ENCODE measurements around the gene DYNLT2. TPM values are rescaled to one million over a fixed set of nuclear protein-coding genes. Genes with fewer than 3 reads are reported as not detected.
A peak's percentile ranks its signal among the peaks of the same experiment; 100 is the strongest.

The DYNLT2 gene
- total RNA-seq, 1 experiment from 2014 or later: 1.3 TPM

DNA sequence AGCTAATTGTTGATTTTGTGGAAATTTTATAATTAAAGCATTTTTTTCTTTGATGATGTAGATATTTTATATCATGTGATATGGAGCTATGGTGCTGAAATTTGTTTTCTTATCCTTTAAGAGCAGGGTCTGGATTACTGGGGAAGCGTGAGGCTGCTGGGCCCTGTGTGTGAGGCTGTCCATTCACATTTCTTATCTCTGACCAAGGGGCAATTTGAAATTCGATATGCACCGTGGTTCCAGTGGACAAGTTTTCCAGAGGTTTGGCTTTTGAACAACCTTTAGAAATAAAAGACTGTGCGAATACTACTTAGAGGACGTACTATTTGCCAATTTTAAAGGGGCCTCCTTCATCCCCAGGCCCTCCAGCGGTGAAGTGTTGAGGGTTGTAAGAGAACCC, 3.8 kb upstream of the DYNLT2 start:
- Mint-ChIP-seq H3K27ac (ENCODE audit: low read depth, unreplicated experiment) (no peak overlapping the region), H3K27me3 (ENCODE audit: insufficient read depth, unreplicated experiment) (no peaks in the 10 kb centered on the region), H3K4me1 (ENCODE audit: insufficient read depth, unreplicated experiment) (peaks cover 12% of the 10 kb centered on the region), H3K36me3 (ENCODE audit: insufficient read depth, unreplicated experiment) (peaks cover 57% of the 10 kb centered on the region), H3K9me3 (ENCODE audit: unreplicated experiment) (no peaks in the 10 kb centered on the region), H3K4me3 (ENCODE audit: unreplicated experiment) (no peak overlapping the region)
- CTCF ChIA-PET: interaction anchor here (0.6 to 1.5 kb wide), 2 partner anchors 35 to 71 kb away, joined by 3 to 5 read pairs; no protein-coding TSS in a partner anchor
- no peak for DNase-seq (ENCODE audit: unreplicated experiment)
- BruUV-seq (replicated peaks): no TSS peak
- POLR2A ChIA-PET: interaction anchor here (1.7 kb wide), 1 partner anchor 15 kb away, joined by 4 read pairs; no protein-coding TSS in a partner anchor
- TF ChIP-seq, protein P1, sequence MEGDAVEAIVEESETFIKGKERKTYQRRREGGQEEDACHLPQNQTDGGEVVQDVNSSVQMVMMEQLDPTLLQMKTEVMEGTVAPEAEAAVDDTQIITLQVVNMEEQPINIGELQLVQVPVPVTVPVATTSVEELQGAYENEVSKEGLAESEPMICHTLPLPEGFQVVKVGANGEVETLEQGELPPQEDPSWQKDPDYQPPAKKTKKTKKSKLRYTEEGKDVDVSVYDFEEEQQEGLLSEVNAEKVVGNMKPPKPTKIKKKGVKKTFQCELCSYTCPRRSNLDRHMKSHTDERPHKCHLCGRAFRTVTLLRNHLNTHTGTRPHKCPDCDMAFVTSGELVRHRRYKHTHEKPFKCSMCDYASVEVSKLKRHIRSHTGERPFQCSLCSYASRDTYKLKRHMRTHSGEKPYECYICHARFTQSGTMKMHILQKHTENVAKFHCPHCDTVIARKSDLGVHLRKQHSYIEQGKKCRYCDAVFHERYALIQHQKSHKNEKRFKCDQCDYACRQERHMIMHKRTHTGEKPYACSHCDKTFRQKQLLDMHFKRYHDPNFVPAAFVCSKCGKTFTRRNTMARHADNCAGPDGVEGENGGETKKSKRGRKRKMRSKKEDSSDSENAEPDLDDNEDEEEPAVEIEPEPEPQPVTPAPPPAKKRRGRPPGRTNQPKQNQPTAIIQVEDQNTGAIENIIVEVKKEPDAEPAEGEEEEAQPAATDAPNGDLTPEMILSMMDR (IDR thresholded peaks at IDR 0.05; ENCODE audit: unreplicated experiment): no peak
- intact Hi-C loops (cut with micrococcal nuclease): no loop called here

DNA sequence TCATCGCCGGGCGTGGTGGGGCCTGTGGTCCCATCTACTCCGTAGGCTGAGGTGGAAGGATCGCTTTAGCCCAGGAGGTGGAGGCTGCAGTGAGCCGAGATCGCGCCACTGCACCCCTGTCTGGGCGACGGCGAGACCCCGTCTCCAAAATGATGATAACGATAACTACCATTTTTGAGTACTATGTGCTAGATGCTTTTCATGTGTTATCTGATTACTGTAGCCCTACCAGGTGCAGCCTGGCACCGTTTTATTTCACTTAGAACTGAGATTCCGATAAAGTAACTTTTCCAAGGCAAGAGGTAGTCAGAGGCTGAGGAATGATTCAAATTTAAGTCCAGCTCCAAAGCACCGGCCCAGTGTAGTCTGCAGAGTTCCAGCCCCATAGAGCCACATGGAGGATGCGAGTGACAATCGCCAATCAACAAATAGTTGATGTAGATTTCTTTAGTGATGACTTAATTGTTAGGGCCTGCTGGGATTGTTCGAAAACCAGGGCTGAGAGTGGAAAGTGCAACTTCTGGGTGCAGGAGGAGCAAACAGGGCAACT, 777 bp upstream of the DYNLT2 start:
- H3K9me3 Mint-ChIP-seq (ENCODE audit: unreplicated experiment): no peaks in the 10 kb centered on the region
- BruUV-seq (replicated peaks): TSS peak; percentile 54
- peaks cover 37% of the 10 kb centered on the region for H3K36me3 Mint-ChIP-seq (ENCODE audit: insufficient read depth, unreplicated experiment)
- DNase-seq (ENCODE audit: unreplicated experiment): peak; percentile 5
- POLR2A ChIA-PET: interaction anchor here (0.6 to 9.2 kb wide), 23 partner anchors 9 to 832 kb away, joined by 3 to 73 read pairs (median 5); partner anchors contain the start of genes C6orf120, PDCD2, PHF10 and PSMB1
- CTCF ChIA-PET: interaction anchor here (0.6 to 1.0 kb wide), 3 partner anchors 20 to 55 kb away, joined by 3 to 4 read pairs (median 3); no protein-coding TSS in a partner anchor
- no peaks in the 10 kb centered on the region for H3K27me3 Mint-ChIP-seq (ENCODE audit: insufficient read depth, unreplicated experiment)
- intact Hi-C loops (cut with micrococcal nuclease): no loop called here
- TF ChIP-seq, protein P1 (IDR thresholded peaks at IDR 0.05; ENCODE audit: unreplicated experiment): no peak
- H3K4me1 Mint-ChIP-seq (ENCODE audit: insufficient read depth, unreplicated experiment): peaks cover 17% of the 10 kb centered on the region
- H3K4me3 Mint-ChIP-seq (ENCODE audit: unreplicated experiment): peak overlapping the region; percentile 100
- H3K27ac Mint-ChIP-seq (ENCODE audit: low read depth, unreplicated experiment): peak overlapping the region; percentile 100

DNA sequence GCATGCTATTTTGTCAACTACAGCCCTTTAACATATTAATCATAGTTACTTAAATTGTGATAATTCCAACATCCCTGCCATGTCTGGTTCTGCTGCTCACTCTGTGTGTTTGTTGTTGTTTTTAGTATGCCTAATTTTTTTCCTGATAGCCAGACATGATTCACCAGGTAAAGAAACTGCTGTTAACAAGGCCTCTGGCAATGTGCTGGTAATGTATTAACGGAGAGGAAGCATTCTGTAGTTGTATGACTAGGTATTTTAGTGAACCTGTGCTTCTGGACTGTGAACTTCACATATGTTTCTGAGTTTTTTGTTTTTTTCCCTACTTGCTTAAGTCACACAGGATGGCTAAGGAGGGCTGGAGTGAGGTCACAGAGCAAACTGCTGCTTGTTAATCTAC, 4.8 kb downstream of the DYNLT2 start:
- Mint-ChIP-seq H3K4me3 (ENCODE audit: unreplicated experiment) (no peak overlapping the region), H3K9me3 (ENCODE audit: unreplicated experiment) (no peaks in the 10 kb centered on the region), H3K4me1 (ENCODE audit: insufficient read depth, unreplicated experiment) (peaks cover 6% of the 10 kb centered on the region), H3K27me3 (ENCODE audit: insufficient read depth, unreplicated experiment) (no peaks in the 10 kb centered on the region), H3K36me3 (ENCODE audit: insufficient read depth, unreplicated experiment) (peaks cover 15% of the 10 kb centered on the region), H3K27ac (ENCODE audit: low read depth, unreplicated experiment) (no peak overlapping the region)
- no TSS peak for BruUV-seq (replicated peaks)
- intact Hi-C loops (cut with micrococcal nuclease): no loop called here
- ChIA-PET CTCF (interaction anchor here (0.7 kb wide), 1 partner anchor 559 kb away, joined by 3 read pairs; no protein-coding TSS in a partner anchor), POLR2A (interaction anchor here (0.9 to 9.2 kb wide), 3 partner anchors 12 to 23 kb away, joined by 3 to 73 read pairs (median 3); partner anchors contain the start of gene PHF10)
- TF ChIP-seq, protein P1 (IDR thresholded peaks at IDR 0.05; ENCODE audit: unreplicated experiment): no peak
- DNase-seq (ENCODE audit: unreplicated experiment): no peak

DNA sequence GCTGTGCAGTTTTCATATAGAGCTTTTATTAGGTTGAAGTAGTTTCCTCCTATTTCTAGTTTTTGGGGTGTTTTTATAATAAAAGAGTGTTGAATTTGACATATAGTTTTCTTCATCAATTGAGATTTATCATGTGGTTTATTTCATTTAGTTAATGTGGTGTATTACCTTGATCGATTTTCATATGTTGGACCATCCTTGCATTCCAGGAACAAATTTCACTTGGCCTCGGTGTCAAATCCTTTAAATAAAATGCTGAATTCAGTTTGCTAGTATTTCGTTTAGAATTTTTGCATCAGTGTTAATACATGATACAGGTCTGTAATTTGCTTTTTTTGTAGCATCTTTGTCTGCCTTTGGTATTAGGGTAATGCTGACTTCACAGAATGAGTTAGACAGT, 6.0 kb downstream of the DYNLT2 start:
- Mint-ChIP-seq H3K9me3 (ENCODE audit: unreplicated experiment) (no peaks in the 10 kb centered on the region), H3K36me3 (ENCODE audit: insufficient read depth, unreplicated experiment) (peaks cover 7% of the 10 kb centered on the region), H3K4me1 (ENCODE audit: insufficient read depth, unreplicated experiment) (peaks cover 6% of the 10 kb centered on the region), H3K4me3 (ENCODE audit: unreplicated experiment) (no peak overlapping the region), H3K27me3 (ENCODE audit: insufficient read depth, unreplicated experiment) (no peaks in the 10 kb centered on the region), H3K27ac (ENCODE audit: low read depth, unreplicated experiment) (no peak overlapping the region)
- ChIA-PET CTCF (no interaction called here), POLR2A (interaction anchor here (0.9 kb wide), 1 partner anchor 28 kb away, joined by 4 read pairs; no protein-coding TSS in a partner anchor)
- intact Hi-C loops (cut with micrococcal nuclease): no loop called here
- TF ChIP-seq, protein P1 (IDR thresholded peaks at IDR 0.05; ENCODE audit: unreplicated experiment): no peak
- DNase-seq (ENCODE audit: unreplicated experiment): no peak
- BruUV-seq (replicated peaks): no TSS peak
